ENCODE measurements around the gene HMX2.

The HMX2 gene

GRCh38 chr10:123187781-123188180 lies 39.8 kb downstream of the HMX2 start:
- DNase-seq (ENCODE audit: low read depth in 1 of 2, low spot score in 1 of 2) = no peak

- no peak for DNase-seq (ENCODE audit: low read depth in 1 of 2, low spot score in 1 of 2)
Measured at GRCh38 chr10:123191886-123192285, 44.0 kb downstream of the HMX2 start.

GRCh38 chr10:123194056-123194455 lies 46.1 kb downstream of the HMX2 start:
- no peak for DNase-seq (ENCODE audit: low read depth in 1 of 2, low spot score in 1 of 2)

Data from activated CD4-positive, alpha-beta T cell treated with anti-CD3 and anti-CD28 coated beads, Interleukin-2, amount 50 U/mL, for 24 hours (primary cell).